Thoracic aorta endothelial cell (primary cell): ENCODE results near the gene FLNB. TPM values are rescaled to one million over a fixed set of nuclear protein-coding genes. Genes with fewer than 3 reads are reported as not detected.

Source experiments
- total RNA-seq: library from RNA; depleted of rRNA; stranded (reverse); fragments of >200 nt; gene quantifications from 2 replicates; pipeline ENCODE4 v1.2.3, GENCODE V29; 2012

The FLNB gene, protein sequence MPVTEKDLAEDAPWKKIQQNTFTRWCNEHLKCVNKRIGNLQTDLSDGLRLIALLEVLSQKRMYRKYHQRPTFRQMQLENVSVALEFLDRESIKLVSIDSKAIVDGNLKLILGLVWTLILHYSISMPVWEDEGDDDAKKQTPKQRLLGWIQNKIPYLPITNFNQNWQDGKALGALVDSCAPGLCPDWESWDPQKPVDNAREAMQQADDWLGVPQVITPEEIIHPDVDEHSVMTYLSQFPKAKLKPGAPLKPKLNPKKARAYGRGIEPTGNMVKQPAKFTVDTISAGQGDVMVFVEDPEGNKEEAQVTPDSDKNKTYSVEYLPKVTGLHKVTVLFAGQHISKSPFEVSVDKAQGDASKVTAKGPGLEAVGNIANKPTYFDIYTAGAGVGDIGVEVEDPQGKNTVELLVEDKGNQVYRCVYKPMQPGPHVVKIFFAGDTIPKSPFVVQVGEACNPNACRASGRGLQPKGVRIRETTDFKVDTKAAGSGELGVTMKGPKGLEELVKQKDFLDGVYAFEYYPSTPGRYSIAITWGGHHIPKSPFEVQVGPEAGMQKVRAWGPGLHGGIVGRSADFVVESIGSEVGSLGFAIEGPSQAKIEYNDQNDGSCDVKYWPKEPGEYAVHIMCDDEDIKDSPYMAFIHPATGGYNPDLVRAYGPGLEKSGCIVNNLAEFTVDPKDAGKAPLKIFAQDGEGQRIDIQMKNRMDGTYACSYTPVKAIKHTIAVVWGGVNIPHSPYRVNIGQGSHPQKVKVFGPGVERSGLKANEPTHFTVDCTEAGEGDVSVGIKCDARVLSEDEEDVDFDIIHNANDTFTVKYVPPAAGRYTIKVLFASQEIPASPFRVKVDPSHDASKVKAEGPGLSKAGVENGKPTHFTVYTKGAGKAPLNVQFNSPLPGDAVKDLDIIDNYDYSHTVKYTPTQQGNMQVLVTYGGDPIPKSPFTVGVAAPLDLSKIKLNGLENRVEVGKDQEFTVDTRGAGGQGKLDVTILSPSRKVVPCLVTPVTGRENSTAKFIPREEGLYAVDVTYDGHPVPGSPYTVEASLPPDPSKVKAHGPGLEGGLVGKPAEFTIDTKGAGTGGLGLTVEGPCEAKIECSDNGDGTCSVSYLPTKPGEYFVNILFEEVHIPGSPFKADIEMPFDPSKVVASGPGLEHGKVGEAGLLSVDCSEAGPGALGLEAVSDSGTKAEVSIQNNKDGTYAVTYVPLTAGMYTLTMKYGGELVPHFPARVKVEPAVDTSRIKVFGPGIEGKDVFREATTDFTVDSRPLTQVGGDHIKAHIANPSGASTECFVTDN (N-terminal part only)
- total RNA-seq: 776 and 779 TPM in 2 replicates

DNA sequence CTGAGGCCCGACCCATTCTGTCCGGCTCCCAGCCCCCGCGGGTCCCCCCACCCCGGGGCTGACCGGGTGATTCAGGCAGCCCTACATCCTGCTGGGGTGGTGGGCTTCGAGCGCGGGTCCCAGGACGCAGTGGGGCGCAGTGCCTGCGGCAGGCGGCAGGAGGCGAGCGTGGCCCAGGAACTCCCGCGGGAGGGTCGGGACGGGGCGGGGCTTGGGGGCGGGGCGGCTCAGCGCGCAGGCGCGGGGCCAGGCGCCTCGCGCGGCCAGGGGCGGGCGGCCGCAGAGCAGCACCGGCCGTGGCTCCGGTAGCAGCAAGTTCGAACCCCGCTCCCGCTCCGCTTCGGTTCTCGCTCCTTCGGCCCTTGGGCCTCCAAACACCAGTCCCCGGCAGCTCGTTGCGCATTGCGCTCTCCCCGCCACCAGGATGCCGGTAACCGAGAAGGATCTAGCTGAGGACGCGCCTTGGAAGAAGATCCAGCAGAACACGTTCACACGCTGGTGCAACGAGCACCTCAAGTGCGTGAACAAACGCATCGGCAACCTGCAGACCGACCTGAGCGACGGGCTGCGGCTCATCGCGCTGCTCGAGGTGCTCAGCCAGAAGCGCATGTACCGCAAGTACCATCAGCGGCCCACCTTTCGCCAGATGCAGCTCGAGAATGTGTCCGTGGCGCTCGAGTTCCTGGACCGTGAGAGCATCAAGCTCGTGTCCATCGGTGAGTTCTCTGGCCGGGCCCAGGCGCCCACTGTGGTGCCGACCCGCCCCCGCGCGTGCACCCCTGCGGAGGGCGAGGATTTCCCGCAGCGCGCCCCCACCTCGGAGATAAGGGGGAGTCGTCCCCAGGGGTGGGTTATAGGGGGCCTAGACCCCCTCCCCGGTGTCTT is at the start of gene FLNB:
FLNB (plus strand) TSS at position 282 of the 885 bp plus-strand sequence; CDS start at position 425, 143 bp downstream.

DNA sequence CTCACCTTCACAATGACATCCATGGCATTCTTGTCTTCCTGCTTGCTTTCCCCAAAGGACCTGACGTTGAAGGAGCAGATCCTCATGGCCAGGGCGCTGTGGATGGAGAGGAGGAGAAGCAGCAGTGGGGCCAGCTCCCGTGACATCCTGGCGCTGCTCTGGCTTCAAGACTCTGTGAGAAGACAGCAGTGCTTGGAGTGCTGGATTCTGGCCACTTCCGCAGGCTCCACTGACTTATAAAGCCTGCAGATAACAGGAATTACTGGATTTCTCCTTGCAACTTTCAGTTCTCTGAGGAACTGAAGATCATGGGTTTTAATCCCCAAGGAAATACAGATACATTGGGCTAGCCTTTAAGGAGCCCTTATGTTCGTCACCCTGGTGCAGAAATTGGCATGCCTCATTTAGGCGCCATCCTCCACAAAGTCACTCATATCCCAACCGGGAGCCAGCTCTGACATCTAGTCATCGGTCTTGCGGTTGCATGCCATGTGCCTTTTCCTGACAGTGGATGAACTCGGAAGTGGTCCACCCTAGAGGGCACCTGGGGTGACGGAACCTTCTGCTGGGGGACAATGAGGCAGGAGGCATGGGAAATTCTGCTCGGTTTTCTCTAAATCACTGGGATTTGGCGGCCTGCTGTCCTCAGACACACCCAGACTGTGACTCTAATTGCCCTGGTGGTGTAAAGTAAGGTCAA is 202.7 kb downstream of the FLNB start, which contains the start of gene DNASE1L3:
DNASE1L3 (minus strand) TSS at position 212 of the 700 bp plus-strand sequence; CDS start at position 146, 66 bp downstream.

Other genes starting within 250 kb of the FLNB start
- 0.65 TPM in 1 of 2 replicates, not detected in the other for gene DNASE1L3, start 202.6 kb downstream of the FLNB start, total RNA-seq
- 6.0 and 7.3 TPM in 2 replicates for gene ABHD6, start 229.4 kb downstream of the FLNB start, total RNA-seq